H1 (cell line): ENCODE results near the gene DCAF15. TPM values are rescaled to one million over a fixed set of nuclear protein-coding genes. Genes with fewer than 3 reads are reported as not detected.

Experiments
- CTCF ChIA-PET: fragments of 300-600 bp; sonication (Branson Sonifier 250); formaldehyde crosslinking; loops from one replicate; lab custom pipeline; 2021; ENCODE audit not compliant: partially characterized antibody; lab: Charles Lee
- POLR2A ChIA-PET: fragments of 300-600 bp; sonication (Branson Sonifier 250); formaldehyde crosslinking; loops from one replicate; lab custom pipeline; 2021; ENCODE audit warnings: inconsistent platforms; ENCODE audit not compliant: partially characterized antibody; lab: Charles Lee
- DNase-seq, 2 experiments: peaks; one replicate each; pipeline versions ENCODE4 v3.0.0 to v3.0.0-alpha.2; 2010 to 2022; ENCODE audit warnings: low spot score in 2 of 2, low read depth in 1 of 2, mixed read lengths in 1 of 2
- FAIRE-seq: peaks from 2 replicates; lab custom pipeline; 2011; peaks lifted over from hg19 to GRCh38; lab: Jason Lieb, UNC
- H2AFZ ChIP-seq: 2 replicates; pipeline ENCODE4 v1.8.1; 2012; ENCODE audit warnings: low read length, inconsistent platforms
- H2AK5ac ChIP-seq: 2 replicates; pipeline ENCODE4 v1.6.1; 2013; ENCODE audit warnings: low read depth, low read length
- H2BK120ac ChIP-seq: replicated peaks from 2 replicates; pipeline ENCODE3; 2013; ENCODE audit warnings: low read depth, low read length, inconsistent platforms
- H2BK12ac ChIP-seq: 2 replicates; pipeline ENCODE4 v1.6.1; 2013; ENCODE audit warnings: low read depth, low read length
- H2BK15ac ChIP-seq: 2 replicates; pipeline ENCODE4 v1.6.1; 2013; ENCODE audit warnings: low read length
- H2BK20ac ChIP-seq: 2 replicates; pipeline ENCODE4 v1.6.1; 2013; ENCODE audit warnings: low read length
- H2BK5ac ChIP-seq: 2 replicates; pipeline ENCODE4 v1.6.1; 2013; ENCODE audit warnings: low read depth, low read length
- H3K14ac ChIP-seq: 2 replicates; pipeline ENCODE4 v1.6.1; 2013; ENCODE audit warnings: inconsistent platforms; ENCODE audit not compliant: insufficient read length
- H3K18ac ChIP-seq: 2 replicates; pipeline ENCODE4 v1.6.1; 2013; ENCODE audit warnings: low read length; ENCODE audit errors: extremely low read depth
- H3K23ac ChIP-seq: 2 replicates; pipeline ENCODE4 v1.6.1; 2013; ENCODE audit warnings: inconsistent platforms; ENCODE audit not compliant: insufficient read length
- H3K23me2 ChIP-seq: 2 replicates; pipeline ENCODE4 v1.6.1; 2013; ENCODE audit warnings: low read depth, low read length
- H3K27ac ChIP-seq: 2 replicates; pipeline ENCODE4 v1.6.1; 2011; ENCODE audit warnings: low read depth, low read length, inconsistent platforms
- H3K27me3 ChIP-seq, 4 experiments: replicated peaks in 1 of 4; 1 replicate in 1 of 4; 2 replicates in 3 of 4; pipeline versions ENCODE4 v1.6.1 to v1.8.1; 2011 to 2013; ENCODE audit warnings: low read length in 3 of 4, mild to moderate bottlenecking in 3 of 4, inconsistent platforms in 2 of 4, mixed read lengths in 2 of 4, moderate library complexity in 1 of 4; ENCODE audit not compliant: control insufficient read depth in 3 of 4, insufficient read depth in 3 of 4; ENCODE audit errors: extremely low read depth in 1 of 4
- H3K36me3 ChIP-seq, 4 experiments: 2 replicates each; pipeline versions ENCODE4 v1.6.1 to v1.8.1; 2011 to 2013; ENCODE audit warnings: mild to moderate bottlenecking in 4 of 4, low read length in 3 of 4, moderate library complexity in 2 of 4, control low read depth in 1 of 4, inconsistent platforms in 1 of 4; ENCODE audit not compliant: insufficient read depth in 4 of 4, control insufficient read depth in 2 of 4
- H3K4ac ChIP-seq: replicated peaks from 2 replicates; pipeline ENCODE3; 2013; ENCODE audit warnings: low read length, low read depth, mixed read lengths, inconsistent platforms; ENCODE audit not compliant: insufficient read length
- H3K4me1 ChIP-seq, 4 experiments: replicated peaks in 1 of 4; 1 replicate in 1 of 4; 2 replicates in 3 of 4; pipeline versions ENCODE4 v1.6.1 to v1.8.1; 2011 to 2013; ENCODE audit warnings: low read length in 3 of 4, inconsistent platforms in 2 of 4, mixed read lengths in 1 of 4; ENCODE audit not compliant: insufficient read depth in 4 of 4, control insufficient read depth in 3 of 4
- H3K4me2 ChIP-seq, 2 experiments: 2 replicates each; pipeline versions ENCODE4 v1.6.1 to v1.8.1; 2011 to 2013; ENCODE audit warnings: low read depth in 2 of 2, low read length in 2 of 2, control low read depth in 1 of 2, inconsistent platforms in 1 of 2, mild to moderate bottlenecking in 1 of 2; ENCODE audit not compliant: insufficient read depth in 1 of 2
- H3K4me3 ChIP-seq, 4 experiments: fragments of 200-600, 300-600 bp in 1 of 4; sonication (generic), shearing (Covaris generic), sonication (Bioruptor Twin) in 1 of 4; 2 replicates each; pipeline versions ENCODE4 v1.5.1 to v1.8.1; 2011 to 2016; ENCODE audit warnings: low read length in 4 of 4, low read depth in 3 of 4, control low read depth in 2 of 4, inconsistent platforms in 2 of 4, mild to moderate bottlenecking in 2 of 4, mixed read lengths in 1 of 4, moderate library complexity in 1 of 4; ENCODE audit not compliant: insufficient read depth in 2 of 4; ENCODE audit errors: extremely low read depth in 1 of 4
- H3K56ac ChIP-seq: replicated peaks from 2 replicates; pipeline ENCODE3; 2013; ENCODE audit warnings: low read depth, mild to moderate bottlenecking, mixed read lengths, low read length, inconsistent platforms; ENCODE audit not compliant: insufficient read length
- H3K79me1 ChIP-seq: 2 replicates; pipeline ENCODE4 v1.6.1; 2013; ENCODE audit warnings: low read depth, low read length, control low read depth
- H3K79me2 ChIP-seq, 2 experiments: 2 replicates each; pipeline versions ENCODE4 v1.6.1 to v1.8.1; 2012 to 2013; ENCODE audit warnings: low read length in 2 of 2, mild to moderate bottlenecking in 2 of 2, inconsistent platforms in 1 of 2; ENCODE audit not compliant: insufficient read depth in 2 of 2, control insufficient read depth in 1 of 2
- H3K9ac ChIP-seq, 4 experiments: replicated peaks in 1 of 4; 1 replicate in 1 of 4; 2 replicates in 3 of 4; pipeline versions ENCODE4 v1.6.1 to v1.8.1; 2011 to 2013; ENCODE audit warnings: low read depth in 3 of 4, low read length in 3 of 4, control low read depth in 2 of 4, mild to moderate bottlenecking in 2 of 4, moderate library complexity in 2 of 4, inconsistent platforms in 1 of 4; ENCODE audit errors: extremely low read depth in 1 of 4
- H3K9me3 ChIP-seq, 2 experiments: 2 replicates each; pipeline versions ENCODE4 v1.6.1 to v1.8.1; 2012 to 2013; ENCODE audit warnings: mild to moderate bottlenecking in 2 of 2, moderate library complexity in 2 of 2, control low read depth in 1 of 2, inconsistent platforms in 1 of 2, low read depth in 1 of 2, low read length in 1 of 2, mixed read lengths in 1 of 2; ENCODE audit not compliant: insufficient read depth in 2 of 2
- H4K20me1 ChIP-seq, 2 experiments: replicated peaks in 1 of 2; 2 replicates each; pipeline versions ENCODE3 to v1.8.1; 2011 to 2013; ENCODE audit warnings: inconsistent platforms in 2 of 2, low read length in 2 of 2, mild to moderate bottlenecking in 1 of 2; ENCODE audit not compliant: insufficient read depth in 2 of 2, control insufficient read depth in 1 of 2
- H4K5ac ChIP-seq: 2 replicates; pipeline ENCODE4 v1.6.1; 2013; ENCODE audit warnings: low read length, low read depth, mixed read lengths, inconsistent platforms; ENCODE audit not compliant: insufficient read length
- H4K8ac ChIP-seq: 2 replicates; pipeline ENCODE4 v1.8.0; 2013; ENCODE audit warnings: mild to moderate bottlenecking, moderate library complexity, low read length, inconsistent platforms; ENCODE audit not compliant: insufficient read depth; ENCODE audit errors: extremely low read depth
- H4K91ac ChIP-seq: replicated peaks from 2 replicates; pipeline ENCODE3; 2013; ENCODE audit warnings: low read length, mixed read lengths, inconsistent platforms; ENCODE audit not compliant: insufficient read length
- ATF3 ChIP-seq: IDR thresholded peaks from 2 replicates; pipeline ENCODE4 v1.6.1; 2011; ENCODE audit warnings: low read depth, mild to moderate bottlenecking, low read length; ENCODE audit not compliant: insufficient read depth
- CEBPB ChIP-seq: IDR thresholded peaks from 2 replicates; pipeline ENCODE4 v1.6.1; 2012; ENCODE audit warnings: low read depth, low read length
- EGR1 ChIP-seq: IDR thresholded peaks from 2 replicates; pipeline ENCODE4 v1.6.1; 2011; ENCODE audit warnings: low read depth, low read length, borderline replicate concordance
- HDAC6 ChIP-seq: IDR thresholded peaks from one replicate; pipeline ENCODE4 v1.7.1; 2012; ENCODE audit warnings: low read depth, mild to moderate bottlenecking, inconsistent platforms, low read length, moderate library complexity
- SP1 ChIP-seq: IDR thresholded peaks from 2 replicates; pipeline ENCODE4 v1.6.1; 2011; ENCODE audit warnings: low read depth, low read length
- SP2 ChIP-seq: IDR thresholded peaks from 2 replicates; pipeline ENCODE4 v1.6.1; 2012; ENCODE audit warnings: mild to moderate bottlenecking, low read length, inconsistent platforms
- TCF12 ChIP-seq: IDR thresholded peaks from 2 replicates; pipeline ENCODE4 v1.6.1; 2011; ENCODE audit warnings: low read depth, mild to moderate bottlenecking, low read length
- YY1 ChIP-seq: IDR thresholded peaks from 2 replicates; pipeline ENCODE4 v1.6.1; 2011; ENCODE audit warnings: low read depth, mild to moderate bottlenecking, low read length
- WGBS, 2 experiments: shearing (Covaris generic) in 1 of 2; methylation state at CpG; one replicate each; pipeline versions ENCODE4 v1.1.6 to v1.1.7; 2013 to 2015; ENCODE audit warnings: low lambda C conversion rate in 2 of 2, mixed read lengths in 2 of 2, inconsistent platforms in 1 of 2, low coverage in 1 of 2, missing lambda C conversion rate in 1 of 2; ENCODE audit not compliant: insufficient replicate concordance in 2 of 2, insufficient coverage in 1 of 2, insufficient read length in 1 of 2; ENCODE audit errors: extremely low coverage in 1 of 2, missing lambda C conversion rate in 1 of 2; 5-methylcytosine and 5-hydroxymethylcytosine counted together
- polyA plus RNA-seq, 7 experiments: library from polyadenylated mRNA; depleted of rRNA in 3 of 7; stranded (reverse) in 5 of 7; unstranded in 2 of 7; fragments of >200 nt in 5 of 7; fragments of 200-250 nt in 2 of 7; gene quantifications; 1 replicate in 5 of 7; 2 replicates in 1 of 7; 4 replicates in 1 of 7; pipeline versions ENCODE4 v1.2.1 to v1.2.3, GENCODE V29; 2011 to 2013; ENCODE audit warnings: missing spikeins in 2 of 7, mixed read lengths in 2 of 7
- total RNA-seq: library from RNA; stranded (reverse); fragmentation: NEBNext Ultra II Directional; extraction: Animal tissue kit (Norgen Biotek cat#: 25700); gene quantifications from 2 replicates; pipeline ENCODE4 v1.2.1, GENCODE V29; 2021

DCAF15 gene
- total and polyA plus RNA-seq, 2 of the 8 experiments (the other 6 are each of a cell fraction or from before 2014, with no cell fraction given) = 68.7 to 80.8 TPM

- Histone ChIP-seq H3K23ac (no peak overlapping the region), H4K91ac (no peak overlapping the region), H2AK5ac (no peak overlapping the region), H4K8ac (no peak overlapping the region; the same call in 1 of the 2 replicates), H2BK20ac (no peak overlapping the region), H3K14ac (no peak overlapping the region), H4K5ac (no peak overlapping the region), H2BK12ac (0 out of 2 replicates have a peak overlapping the region, but pooled peaks have one; percentile 27), H3K23me2 (peaks cover 8% of the 10 kb centered on the region; the same call in 1 of the 2 replicates), H3K56ac (no peak overlapping the region), H3K9me3 (no peaks in the 10 kb centered on the region), H3K36me3 (peaks cover 0 to 4% (median 0%) of the 10 kb centered on the region in 4 experiments; a peak in 1 of 8 replicates), H3K27ac (no peak overlapping the region), H2BK5ac (no peak overlapping the region), H3K4me1 (peaks cover 0 to 6% (median under 1%) of the 10 kb centered on the region in 4 experiments; a peak in 2 of 7 replicates), H3K4me3 (peak overlapping the region; percentile 81 to 85 (median 82)), H2BK15ac (no peak overlapping the region), H3K79me2 (no peaks in the 10 kb centered on the region), H3K9ac (peak overlapping the region in 3 of 4 experiments; percentile 1 to 43 (median 8); a peak in 1 of 7 replicates), H3K27me3 (peaks cover 0 to 4% (median 3%) of the 10 kb centered on the region in 4 experiments; a peak in 3 of 7 replicates), H3K79me1 (peaks cover 3% of the 10 kb centered on the region; the same call in 1 of the 2 replicates), H2AFZ (no peak overlapping the region), H3K4ac (no peak overlapping the region), H3K18ac (no peak overlapping the region), H3K4me2 (peak overlapping the region; percentile 55 to 68), H2BK120ac (no peak overlapping the region), H4K20me1 (no peaks in the 10 kb centered on the region)
- TF ChIP-seq YY1 (no peak), EGR1 (no peak), SP1 (no peak), SP2 (no peak), HDAC6 (no peak), CEBPB (no peak), TCF12 (no peak), ATF3 (no peak)
- WGBS, 2 experiments = 93% methylated on average over 5 of the region's 5 CpGs; no CpG with 5 or more reads in 1 of the 2 experiments
- CTCF ChIA-PET = interaction anchor here (0.5 to 1.5 kb wide), 10 partner anchors 18 to 566 kb away, joined by 3 to 11 read pairs (median 3); no protein-coding TSS in a partner anchor
- FAIRE-seq = no peak
- DNase-seq = no peak
- POLR2A ChIA-PET = interaction anchor here (0.6 to 2.5 kb wide), 5 partner anchors 14 to 55 kb away, joined by 3 to 7 read pairs (median 4); partner anchors contain the start of gene DCAF15
These were observed 45.4 kb upstream of the DCAF15 start for GRCh38 chr19:13906910-13907309.
